ENCODE measurements around the gene TRPM7.
"Not testable (repeated sequence)": the region's sequence is repeated elsewhere in the genome, so short reads cannot be mapped to it uniquely, and the experiment has no call there.

Gene TRPM7

DNA sequence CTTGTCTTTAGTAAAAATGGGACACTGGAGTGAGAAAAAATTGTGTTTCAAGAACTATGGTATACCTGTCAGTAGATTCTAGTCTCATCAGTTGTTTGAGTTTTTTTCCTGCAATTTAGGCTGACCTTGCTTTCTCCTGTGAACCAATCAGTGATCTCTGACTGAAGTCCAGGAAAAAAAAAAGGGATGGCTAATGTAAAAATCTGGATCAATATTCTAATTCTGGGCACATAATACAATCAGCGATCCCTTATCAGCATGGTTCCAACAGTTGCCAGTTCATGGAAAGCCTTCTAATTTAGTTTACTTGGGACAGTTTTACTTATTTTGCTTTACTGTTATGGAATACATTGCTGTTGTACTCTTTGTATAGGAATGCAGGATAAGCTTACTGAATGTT is 17.0 kb downstream of the TRPM7 start:
- in situ Hi-C loops (cut with MboI; ENCODE audit: low sequenced_read_pairs): no loop called here

DNA sequence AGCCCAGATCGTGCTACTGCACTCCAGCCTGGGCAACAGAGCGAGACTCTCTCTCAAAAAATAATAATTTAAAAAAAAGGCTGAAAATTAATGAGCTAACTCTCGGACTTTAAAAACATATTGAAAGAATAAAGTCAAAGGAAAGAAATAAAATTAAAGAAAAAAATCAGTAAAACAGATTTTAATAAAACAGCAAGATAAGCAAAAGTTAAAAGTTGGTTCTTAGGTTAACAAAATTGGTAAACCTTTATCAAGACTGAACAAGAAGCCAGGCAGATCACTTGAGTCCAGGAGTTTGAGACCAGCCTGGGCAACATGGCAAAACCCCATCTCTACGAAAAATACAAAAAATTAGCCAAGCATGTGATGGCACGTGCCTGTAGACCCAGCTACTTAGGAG is 20.7 kb downstream of the TRPM7 start:
- in situ Hi-C loops (cut with MboI; ENCODE audit: low sequenced_read_pairs): no loop called here

DNA sequence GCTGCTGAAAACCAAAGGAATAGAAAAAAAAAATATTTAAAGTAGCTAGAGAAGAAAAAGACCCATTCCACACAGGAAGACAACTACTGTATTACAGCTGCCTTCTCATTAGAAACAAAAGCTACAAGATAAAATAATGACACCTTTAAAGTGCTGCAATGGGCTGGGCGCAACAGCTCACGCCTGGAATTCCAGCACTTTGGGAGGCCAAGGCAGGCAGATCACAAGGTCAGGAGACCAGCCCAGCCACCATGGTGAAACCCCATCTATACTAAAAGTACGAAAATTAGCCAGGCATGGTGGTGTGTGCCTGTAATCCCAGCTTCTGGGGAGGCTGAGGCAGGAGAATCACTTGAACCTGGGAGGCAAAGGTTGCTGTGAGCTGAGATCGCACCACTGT is 31.0 kb downstream of the TRPM7 start:
- in situ Hi-C loops (cut with MboI; ENCODE audit: low sequenced_read_pairs): no loop called here

DNA sequence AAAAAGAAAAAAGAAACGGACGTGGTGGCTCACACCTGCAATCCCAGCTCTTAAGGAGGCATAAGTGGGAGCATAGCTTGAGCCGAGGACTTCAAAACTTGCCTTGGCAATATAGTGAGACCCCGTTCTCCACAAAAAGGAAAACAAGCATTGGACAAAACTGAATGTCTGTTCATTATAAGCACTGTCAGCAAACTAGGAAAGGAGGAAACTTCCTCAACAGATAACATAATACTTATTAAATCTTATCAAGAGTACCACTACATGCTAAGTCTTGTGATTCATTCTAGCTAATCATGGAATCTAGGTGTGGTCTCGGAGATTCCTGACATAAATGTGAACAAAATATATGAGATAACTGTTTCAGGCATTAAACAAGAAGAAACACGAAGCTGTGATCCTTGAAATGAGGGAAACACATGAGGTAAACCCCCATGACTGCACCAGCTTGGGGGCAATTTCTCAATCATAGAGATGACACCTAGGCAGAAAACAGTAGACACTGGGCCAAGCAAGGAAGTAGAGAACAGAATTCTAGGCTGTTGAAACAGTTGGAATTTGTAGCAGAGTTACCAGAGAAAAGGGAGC is 33.3 kb downstream of the TRPM7 start:
- in situ Hi-C loops (cut with MboI; ENCODE audit: low sequenced_read_pairs): no loop called here

DNA sequence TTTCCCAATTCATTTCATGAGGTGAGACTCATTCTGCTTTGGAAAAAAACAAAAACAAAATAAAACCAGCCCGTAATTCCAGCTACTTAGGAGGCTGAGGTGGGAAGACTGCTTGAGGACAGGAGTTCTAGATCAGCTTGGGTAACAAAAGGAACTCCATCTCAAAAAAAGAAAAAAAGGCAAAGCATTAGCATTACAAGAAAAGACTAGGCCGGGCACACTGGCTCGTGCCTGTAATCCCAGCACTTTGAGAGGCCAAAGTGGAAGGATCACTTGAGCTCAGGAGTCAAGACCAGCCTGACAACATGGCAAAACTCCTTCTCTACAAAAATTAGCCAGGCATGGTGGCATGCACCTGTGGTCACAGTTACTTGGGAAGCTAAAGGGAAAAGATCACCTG is 33.9 kb downstream of the TRPM7 start:
- in situ Hi-C loops (cut with MboI; ENCODE audit: low sequenced_read_pairs): no loop called here

DNA sequence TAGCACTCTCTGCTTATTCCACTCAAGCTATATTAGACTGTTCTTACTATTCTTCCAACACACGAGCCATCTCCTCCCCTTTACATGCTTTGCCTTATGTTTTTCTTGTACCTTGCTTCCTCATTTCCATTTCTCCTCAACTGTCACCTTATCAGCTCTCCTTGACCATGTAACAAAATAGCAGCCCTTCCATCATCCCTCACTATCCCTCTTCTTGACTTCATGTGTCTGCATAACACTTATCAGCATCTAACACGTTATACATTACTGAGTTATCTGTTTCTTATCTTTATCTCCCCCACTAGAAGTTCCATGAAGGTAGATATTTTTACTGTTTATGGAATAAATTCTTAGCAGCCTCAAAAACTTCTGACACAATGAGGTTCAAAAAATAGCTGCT is 45.3 kb downstream of the TRPM7 start:
- in situ Hi-C loops (cut with MboI; ENCODE audit: low sequenced_read_pairs): no loop called here

DNA sequence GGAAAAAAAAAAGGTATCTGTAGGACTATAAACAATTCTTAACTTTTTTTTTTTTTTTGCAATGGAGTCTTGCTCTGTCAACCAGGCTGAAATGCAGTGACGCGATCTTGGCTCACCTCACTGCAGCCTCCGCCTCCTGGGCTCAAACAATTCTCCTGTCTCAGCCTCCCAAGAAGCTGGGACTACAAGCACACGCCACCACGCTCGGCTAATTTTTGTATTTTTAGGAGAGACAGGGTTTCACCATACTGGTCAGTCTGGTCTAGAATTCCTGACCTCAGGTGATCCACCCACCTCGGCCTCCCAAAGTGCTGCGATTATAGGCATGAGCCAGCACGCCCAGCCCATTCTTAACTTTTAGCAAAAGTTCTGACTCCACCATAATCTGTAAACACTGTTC is 50.5 kb downstream of the TRPM7 start:
- in situ Hi-C loops (cut with MboI; ENCODE audit: low sequenced_read_pairs): no loop called here

DNA sequence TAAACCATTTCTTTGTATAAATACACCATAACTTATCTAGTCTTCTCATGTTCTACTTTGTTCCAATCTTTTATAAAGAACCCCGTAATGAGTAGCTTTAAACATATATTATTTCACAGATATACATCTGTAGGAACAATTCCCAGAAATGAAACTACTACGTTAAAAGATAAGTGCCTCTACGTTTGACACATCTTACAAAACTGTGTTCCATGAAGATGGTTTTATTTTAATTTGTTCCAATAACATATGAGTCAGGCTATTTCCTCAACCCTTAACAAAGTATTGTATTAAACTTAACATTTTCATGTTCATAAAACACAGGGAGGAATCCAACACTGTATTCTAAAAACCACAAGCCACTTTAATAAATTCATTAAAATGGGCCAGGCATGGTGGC is 52.9 kb downstream of the TRPM7 start:
- in situ Hi-C loops (cut with MboI; ENCODE audit: low sequenced_read_pairs): no loop called here

DNA sequence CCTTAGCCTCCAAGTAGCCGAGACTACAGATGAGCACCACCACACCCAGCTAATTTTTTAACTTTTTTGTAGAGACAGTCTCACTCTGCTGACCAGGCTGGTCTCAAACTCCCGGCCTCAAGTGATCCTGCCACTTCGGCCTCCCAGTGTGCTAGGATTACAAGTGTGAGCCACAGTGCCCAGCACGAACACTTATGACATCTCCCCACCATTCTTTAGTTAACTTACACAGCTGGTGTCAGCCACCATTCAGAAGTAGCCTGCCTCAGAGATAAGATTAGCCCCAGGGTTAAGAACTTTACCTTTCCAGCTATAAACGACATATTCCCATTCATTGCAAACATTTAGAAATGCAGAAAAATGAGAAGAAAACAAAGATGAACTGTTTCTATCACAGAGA is 58.2 kb downstream of the TRPM7 start:
- in situ Hi-C loops (cut with MboI; ENCODE audit: low sequenced_read_pairs): no loop called here

DNA sequence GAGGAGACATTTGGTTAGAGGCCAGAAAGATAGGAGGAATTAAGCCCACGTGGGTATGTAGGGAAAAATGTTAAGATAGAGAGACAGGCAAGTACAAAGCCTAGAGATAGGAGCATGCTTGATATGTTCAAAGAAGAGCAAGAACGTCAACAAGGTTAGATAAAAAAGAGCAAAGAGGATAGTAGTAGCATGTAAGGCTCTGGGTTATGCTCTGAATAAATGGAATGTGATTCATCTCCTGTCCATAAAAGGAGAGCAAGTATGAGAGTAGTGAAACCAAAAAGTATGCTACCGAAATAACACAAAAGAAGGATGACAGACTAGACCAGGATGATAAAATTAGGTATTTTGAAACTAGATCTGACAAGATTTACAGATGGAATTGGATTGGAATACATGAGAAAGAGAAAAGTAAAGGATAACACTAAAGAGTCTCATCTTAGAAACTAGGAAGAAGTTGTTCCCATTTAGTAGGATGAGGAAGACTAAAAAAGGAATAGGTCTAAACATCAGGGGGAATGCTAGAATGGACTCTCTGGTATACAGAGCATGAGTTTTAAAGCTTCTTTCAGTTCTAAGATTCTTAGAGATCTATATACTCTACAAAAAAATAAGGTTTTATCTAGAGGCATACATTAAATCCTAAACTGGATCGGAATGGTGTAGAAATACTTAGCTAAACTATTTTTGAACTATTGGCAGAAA is 59.1 kb downstream of the TRPM7 start:
- in situ Hi-C loops (cut with MboI; ENCODE audit: low sequenced_read_pairs): no loop called here

DNA sequence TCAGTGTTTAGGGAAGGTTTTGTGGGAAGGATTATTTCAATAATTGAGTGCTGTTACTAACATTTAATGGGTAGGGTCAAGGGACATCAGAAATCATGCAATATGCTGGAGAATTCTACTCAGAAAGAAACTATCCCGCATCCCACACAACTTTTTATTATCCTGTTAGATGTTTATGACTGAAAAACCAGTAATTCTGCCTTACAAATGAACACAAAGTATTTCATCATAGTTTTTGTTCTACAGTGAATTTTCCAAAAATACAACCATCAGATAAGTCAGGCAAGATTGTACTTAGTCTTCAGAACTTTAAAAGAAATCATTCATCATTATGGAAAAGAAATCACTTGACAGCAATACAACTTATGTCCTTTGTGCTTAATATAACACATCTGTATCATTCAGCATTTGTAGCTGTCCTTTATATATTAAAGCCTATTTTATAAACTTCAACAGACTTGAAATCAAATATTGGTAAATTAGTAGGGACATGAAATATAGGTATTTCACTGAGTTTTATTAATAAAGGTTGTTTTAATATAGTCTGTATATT is 61.9 kb downstream of the TRPM7 start:
- in situ Hi-C loops (cut with MboI; ENCODE audit: low sequenced_read_pairs): no loop called here

DNA sequence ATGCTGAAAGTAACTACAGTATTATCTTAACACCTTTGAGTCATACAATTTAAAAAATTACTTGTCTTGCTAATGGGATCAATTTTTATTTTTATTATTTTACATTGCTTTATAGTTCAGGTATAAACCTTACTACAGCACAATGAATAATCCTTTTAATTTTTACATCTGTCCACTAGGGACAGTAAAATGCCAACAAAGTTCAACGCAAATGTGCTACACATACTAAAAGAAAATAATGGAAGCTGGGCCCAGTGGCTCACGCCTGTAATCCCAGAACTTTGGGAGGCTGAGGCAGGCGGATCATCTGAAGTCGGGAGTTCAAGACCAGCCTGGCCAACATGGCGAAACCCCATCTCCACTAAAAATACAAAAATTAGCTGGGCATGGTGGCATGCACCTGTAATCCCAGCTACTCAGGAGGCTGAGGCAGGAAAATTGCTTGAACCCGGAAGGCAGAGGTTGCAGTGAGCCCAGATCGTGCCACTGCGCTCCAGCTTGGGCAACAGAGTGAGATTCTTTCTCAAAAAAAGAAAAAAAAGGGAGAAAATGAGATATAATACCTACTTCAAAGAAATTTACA is 64.1 kb downstream of the TRPM7 start:
- in situ Hi-C loops (cut with MboI; ENCODE audit: low sequenced_read_pairs): not testable (repeated sequence)

DNA sequence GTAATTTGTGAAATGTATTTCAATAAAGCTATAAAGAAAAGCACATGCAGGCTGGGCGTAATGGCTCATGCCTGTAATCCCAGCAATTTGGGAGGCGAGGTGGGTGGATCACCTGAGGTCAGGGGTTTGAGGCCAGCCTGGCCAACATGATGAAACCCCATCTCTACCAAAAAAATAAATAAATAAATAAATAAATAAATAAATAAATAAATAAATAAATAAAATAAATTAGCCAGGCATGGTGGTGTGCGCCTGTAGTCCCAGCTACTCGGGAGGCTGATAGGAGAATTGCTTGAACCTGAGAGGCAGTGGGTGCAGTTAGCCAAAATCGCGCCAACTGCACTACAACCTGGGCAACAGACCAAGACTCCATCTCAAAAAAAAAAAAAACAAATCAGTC is 69.6 kb downstream of the TRPM7 start:
- in situ Hi-C loops (cut with MboI; ENCODE audit: low sequenced_read_pairs): not testable (repeated sequence)

DNA sequence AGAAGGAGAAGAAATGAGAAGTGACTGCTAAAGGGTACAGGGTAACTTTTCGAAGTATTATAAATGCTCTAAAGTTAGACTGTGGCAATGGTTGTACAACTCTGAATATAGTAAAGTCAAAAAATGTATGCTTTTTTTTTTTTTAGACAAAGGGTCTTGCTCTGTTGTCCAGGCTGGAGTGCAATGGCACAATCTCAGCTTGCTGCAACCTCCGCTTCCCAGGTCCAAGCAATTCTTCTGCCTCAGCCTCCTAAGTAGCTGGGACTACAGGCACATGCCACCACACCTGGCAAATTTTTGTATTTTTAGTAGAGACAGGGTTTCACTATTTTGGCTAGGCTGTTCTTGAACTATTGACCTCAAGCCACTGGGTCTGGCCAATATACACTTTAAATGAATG is 70.0 kb downstream of the TRPM7 start:
- in situ Hi-C loops (cut with MboI; ENCODE audit: low sequenced_read_pairs): not testable (repeated sequence)

DNA sequence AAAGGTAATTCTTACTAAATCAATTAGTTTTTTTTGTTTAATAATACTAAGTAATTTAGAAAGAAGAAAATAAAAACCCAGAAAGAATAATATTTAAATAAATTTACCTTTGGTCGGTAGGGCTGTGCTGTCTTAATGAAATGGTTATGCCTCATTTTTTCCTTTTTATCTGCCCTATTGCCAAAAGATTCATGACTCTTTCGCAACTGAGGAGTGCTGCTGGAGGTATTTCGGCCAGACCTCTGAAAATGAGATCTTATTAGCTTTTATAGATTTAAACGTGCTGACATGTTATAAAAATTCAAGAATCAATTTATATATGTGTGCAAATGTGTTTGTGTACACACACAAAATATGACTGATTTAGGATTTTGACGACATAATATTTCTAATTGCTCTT is 73.0 kb downstream of the TRPM7 start:
- in situ Hi-C loops (cut with MboI; ENCODE audit: low sequenced_read_pairs): no loop called here

DNA sequence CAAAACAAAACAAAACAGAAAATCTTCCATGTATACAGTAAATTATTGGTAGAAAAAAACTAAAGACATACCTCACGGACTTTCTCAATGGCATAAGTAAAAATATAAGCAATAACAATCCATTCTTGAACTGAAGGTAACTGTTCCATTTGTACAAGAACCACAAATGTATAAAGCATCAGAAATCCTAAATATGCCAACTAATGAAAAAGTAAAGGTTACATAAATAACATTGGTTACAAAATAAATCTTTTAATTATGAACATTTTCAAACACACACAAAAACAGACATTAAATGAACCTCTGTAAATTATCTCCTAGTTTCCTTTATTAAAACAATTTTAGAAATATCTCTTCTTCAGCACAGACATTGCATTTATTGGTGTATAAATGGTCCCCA is 79.5 kb downstream of the TRPM7 start:
- in situ Hi-C loops (cut with MboI; ENCODE audit: low sequenced_read_pairs): no loop called here

DNA sequence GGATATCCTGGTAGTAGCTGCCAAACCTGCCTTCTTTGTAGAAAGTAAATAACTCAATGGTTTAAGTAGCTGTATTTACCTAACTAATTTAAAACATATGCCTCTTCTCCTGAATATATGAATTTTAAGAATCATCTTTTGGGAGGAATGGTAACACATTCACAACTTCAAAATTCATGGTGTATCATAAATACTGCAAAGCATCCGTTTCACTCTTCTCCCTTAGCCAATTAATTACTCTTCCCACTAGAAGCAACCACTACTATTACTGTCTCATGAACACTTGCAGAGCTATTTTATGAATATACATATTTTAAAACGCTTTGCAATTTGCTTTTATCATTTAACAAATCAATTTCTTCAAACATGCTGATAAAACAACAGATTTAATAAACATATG is 81.1 kb downstream of the TRPM7 start:
- in situ Hi-C loops (cut with MboI; ENCODE audit: low sequenced_read_pairs): no loop called here

DNA sequence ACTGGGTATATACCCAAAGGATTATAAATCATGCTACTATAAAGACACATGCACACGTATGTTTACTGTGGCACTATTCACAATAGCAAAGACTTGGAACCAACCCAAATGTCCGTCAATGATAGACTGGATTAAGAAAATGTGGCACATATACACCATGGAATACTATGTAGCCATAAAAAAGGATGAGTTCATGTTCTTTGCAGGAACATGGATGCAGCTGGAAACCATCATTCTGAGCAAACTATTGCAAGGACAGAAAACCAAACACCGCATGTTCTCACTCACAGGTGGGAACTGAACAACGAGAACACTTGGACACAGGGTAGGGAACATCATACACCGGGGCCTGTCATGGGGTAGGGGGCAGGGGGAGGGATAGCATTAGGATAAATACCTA is 84.6 kb downstream of the TRPM7 start:
- in situ Hi-C loops (cut with MboI; ENCODE audit: low sequenced_read_pairs): not testable (repeated sequence)

DNA sequence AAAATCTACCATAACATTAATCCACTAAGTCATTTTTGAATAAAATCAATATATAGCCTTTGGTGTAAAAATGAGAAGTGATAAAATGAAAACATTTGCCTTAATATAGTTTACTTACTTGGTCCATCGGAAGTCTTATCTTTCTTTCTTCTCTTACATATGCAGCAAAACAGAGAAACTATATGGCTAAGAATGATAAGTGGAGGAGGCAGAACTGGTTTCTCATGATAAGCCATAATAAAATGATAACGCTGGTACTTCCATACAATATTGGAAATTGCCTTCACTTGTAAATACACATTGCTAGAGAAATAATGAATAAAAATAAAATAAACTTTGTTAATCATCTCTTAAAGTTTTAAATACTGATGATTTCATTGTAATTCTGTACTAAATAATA is 92.3 kb downstream of the TRPM7 start:
- in situ Hi-C loops (cut with MboI; ENCODE audit: low sequenced_read_pairs): no loop called here

DNA sequence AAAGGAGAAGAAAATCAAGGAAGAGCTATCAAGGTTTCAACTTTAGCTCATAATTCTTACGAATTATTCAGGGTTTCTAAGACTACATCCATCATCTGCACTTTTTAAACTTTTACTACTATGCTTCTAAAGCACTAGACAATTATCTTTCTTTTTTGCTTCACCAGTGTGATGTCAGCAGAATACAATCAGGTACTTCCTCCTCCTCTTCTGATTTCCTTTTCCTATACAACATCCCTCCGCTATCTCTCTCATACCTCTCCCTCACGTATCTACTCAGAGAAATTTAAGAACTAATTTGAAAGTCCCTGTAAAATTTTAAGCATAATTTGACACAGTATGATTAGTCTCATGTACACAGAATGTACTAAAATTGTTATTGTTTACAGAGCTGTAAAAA is 92.8 kb downstream of the TRPM7 start:
- in situ Hi-C loops (cut with MboI; ENCODE audit: low sequenced_read_pairs): no loop called here

DNA sequence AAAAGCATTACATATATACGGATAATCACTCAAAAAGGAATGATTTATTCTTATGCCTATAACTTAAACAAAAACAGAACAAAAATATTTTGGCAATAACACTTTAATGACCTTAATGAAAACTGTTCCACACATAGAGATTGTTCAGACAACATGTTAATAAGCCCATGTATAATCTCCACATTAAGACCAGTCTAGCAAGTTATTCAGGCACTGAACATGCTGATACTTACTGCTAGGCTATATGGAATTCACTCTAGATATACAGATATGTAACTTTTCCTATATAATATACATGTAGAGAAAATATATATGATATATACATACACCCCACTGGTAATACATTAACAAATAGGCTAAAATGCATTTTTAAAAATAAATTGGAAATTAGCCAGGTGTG is 96.3 kb downstream of the TRPM7 start:
- in situ Hi-C loops (cut with MboI; ENCODE audit: low sequenced_read_pairs): no loop called here

DNA sequence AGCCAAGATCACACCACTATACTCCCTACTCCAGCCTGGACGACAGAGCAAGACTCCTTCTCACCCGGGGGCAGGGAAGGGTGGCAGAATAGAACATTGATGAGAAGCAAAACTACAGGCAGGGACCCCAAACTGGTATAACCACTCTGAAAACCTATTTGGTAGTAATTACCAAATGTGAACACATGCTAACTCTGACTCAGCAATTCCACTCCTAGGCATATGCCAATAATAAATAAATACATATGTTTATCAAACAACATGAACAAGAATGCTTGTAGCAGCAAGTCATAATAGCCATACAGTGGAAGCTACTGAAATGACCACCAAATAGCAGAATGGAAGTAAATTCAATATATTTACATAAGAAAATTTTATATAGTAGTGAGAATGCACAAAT is 109.1 kb downstream of the TRPM7 start:
- in situ Hi-C loops (cut with MboI; ENCODE audit: low sequenced_read_pairs): no loop called here

All from HL-60/S4 (cell line).